K562 treated with DMSO at 1 percent for 12 hours (cell line): ENCODE measurements around the gene PRICKLE1. TPM values are rescaled to one million over a fixed set of nuclear protein-coding genes. Genes with fewer than 3 reads are reported as not detected.

Experiments
- total RNA-seq: library from RNA; unstranded; fragments of 300-600 nt; gene quantifications from 2 replicates; pipeline ENCODE4 v1.2.3, GENCODE V29; 2022; ENCODE audit not compliant: insufficient read depth

Gene PRICKLE1
- total RNA-seq = 1.1 TPM in 1 of 2 replicates, not detected in the other

DNA sequence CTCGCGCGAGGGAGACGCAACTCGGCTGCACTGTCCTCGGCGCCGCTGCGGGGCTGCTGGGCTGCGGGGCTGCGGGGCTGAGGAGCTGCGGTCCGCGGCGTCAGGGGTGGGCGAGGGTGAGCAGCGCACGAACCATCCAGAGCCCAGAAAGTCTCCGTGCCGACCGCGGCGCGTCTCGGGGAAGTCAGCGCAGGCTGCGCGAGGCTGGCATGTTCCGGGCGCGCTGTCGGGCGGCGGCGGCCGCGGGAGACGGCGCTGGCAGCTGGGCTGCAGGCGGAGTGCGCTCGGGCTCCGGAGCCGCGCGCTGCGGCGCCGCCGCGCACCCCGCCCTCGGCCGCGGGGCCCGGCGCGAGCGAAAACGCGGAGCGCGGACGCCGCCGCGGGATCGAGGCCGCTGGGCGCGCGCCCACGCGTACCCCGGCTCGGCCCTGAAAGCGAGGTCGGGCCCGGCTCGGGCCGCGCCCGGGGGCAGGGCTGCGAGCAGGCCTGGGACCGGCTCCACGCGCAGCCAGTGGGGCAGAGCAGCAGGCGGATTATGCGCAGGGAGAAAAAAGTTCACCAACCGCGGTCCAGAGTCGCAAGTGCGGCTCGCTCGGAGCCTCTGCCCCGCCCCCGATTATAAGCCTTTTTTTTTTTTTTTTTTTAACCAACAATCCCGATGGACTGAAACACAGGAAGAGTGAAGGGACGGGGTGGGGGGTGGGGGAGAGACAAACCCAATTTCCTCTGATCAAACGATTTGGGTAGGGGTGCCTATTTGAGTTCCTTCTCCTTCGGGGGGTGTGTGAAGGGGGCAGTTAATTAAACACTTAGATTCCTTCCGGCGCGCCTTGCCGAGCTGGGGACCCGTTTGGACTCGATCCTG lies at the start of gene PRICKLE1:
Gene PRICKLE1, minus strand, starts transcription at position 282 of the 865 bp plus-strand sequence. CDS start 117,230 bp downstream, outside the sequence.

